ENCODE data around the gene CTNNBL1. TPM values are rescaled to one million over a fixed set of nuclear protein-coding genes. Genes with fewer than 3 reads are reported as not detected.
"Not testable (repeated sequence)": the region's sequence is repeated elsewhere in the genome, so short reads cannot be mapped to it uniquely, and the experiment has no call there.

CTNNBL1 gene
- total and polyA plus RNA-seq, 7 donors: 26.7 to 44.0 (median 37.9) TPM

DNA sequence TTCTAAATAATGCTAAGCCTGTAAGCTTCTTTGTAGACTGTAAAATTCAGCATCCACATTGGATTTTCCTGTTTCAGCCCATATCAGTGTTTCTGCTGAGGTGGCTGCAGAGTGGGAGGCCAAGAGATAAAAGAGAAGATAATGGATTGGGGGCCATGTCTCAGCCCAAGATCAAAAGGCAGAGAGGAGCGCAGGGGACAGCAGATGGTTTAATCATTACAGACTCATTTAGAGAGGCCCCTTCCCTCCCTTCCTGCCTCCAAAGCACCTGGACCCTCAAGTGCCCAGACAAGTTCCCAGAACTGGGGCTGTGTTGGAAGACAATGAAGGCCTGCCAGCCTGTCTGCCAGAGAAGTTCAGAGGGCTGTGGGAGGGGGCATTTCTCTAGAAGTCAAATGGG is 20.4 kb upstream of the CTNNBL1 start:
- intact Hi-C loops (cut with DNase I): no loop called here
- Histone ChIP-seq H3K27me3 (ENCODE audit: insufficient read depth in 3 of 3, low read length in 2 of 3) (peaks cover 0 to 28% (median 0%) of the 10 kb centered on the region in 3 donors), H3K4me3 (no peak overlapping the region), H3K9me3 (no peaks in the 10 kb centered on the region), H3K36me3 (ENCODE audit: insufficient read depth in 1 of 2, low read depth in 1 of 2) (no peaks in the 10 kb centered on the region), H3K4me1 (no peaks in the 10 kb centered on the region), H3K27ac (no peak overlapping the region)
- TF ChIP-seq, protein P1, sequence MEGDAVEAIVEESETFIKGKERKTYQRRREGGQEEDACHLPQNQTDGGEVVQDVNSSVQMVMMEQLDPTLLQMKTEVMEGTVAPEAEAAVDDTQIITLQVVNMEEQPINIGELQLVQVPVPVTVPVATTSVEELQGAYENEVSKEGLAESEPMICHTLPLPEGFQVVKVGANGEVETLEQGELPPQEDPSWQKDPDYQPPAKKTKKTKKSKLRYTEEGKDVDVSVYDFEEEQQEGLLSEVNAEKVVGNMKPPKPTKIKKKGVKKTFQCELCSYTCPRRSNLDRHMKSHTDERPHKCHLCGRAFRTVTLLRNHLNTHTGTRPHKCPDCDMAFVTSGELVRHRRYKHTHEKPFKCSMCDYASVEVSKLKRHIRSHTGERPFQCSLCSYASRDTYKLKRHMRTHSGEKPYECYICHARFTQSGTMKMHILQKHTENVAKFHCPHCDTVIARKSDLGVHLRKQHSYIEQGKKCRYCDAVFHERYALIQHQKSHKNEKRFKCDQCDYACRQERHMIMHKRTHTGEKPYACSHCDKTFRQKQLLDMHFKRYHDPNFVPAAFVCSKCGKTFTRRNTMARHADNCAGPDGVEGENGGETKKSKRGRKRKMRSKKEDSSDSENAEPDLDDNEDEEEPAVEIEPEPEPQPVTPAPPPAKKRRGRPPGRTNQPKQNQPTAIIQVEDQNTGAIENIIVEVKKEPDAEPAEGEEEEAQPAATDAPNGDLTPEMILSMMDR (IDR thresholded peaks at IDR 0.05): no peak
- no peak for DNase-seq
- WGBS, 3 donors: 20 to 47% (median 46%) methylated on average over 1 of the region's 1 CpG
- no peak for ATAC-seq

DNA sequence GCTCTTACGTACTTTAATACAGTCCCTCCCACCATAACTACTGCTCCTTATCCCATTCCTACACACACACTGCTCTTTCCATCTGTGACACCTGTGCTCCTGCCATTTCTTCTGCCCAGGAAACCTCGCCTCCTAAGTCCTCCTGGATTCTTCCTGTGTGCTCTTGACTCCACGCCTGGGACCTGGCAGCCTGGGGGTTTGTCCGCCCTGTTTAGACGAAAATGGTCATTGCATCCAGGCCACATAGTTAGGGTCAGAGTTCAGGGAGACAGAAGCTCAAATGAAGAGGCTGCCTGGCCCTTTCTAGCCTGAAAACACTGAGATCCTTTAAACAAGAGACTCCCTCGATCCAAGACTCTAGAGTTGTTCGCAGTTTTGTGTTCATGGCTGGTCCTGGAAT is 17.4 kb upstream of the CTNNBL1 start:
- H3K36me3 ChIP-seq (ENCODE audit: insufficient read depth in 1 of 2, low read depth in 1 of 2): no peaks in the 10 kb centered on the region
- H3K9me3 ChIP-seq: no peaks in the 10 kb centered on the region
- no peak overlapping the region for H3K4me3 ChIP-seq
- TF ChIP-seq, protein P1 (IDR thresholded peaks at IDR 0.05): no peak
- ATAC-seq (no peak), DNase-seq (no peak)
- H3K27me3 ChIP-seq (ENCODE audit: insufficient read depth in 3 of 3, low read length in 2 of 3): peaks cover 0 to 34% (median 1%) of the 10 kb centered on the region in 3 donors
- intact Hi-C loops (cut with DNase I): no loop called here
- WGBS, 3 donors: 66 to 71% (median 71%) methylated on average over 7 of the region's 7 CpGs
- no peaks in the 10 kb centered on the region for H3K4me1 ChIP-seq
- no peak overlapping the region for H3K27ac ChIP-seq

DNA sequence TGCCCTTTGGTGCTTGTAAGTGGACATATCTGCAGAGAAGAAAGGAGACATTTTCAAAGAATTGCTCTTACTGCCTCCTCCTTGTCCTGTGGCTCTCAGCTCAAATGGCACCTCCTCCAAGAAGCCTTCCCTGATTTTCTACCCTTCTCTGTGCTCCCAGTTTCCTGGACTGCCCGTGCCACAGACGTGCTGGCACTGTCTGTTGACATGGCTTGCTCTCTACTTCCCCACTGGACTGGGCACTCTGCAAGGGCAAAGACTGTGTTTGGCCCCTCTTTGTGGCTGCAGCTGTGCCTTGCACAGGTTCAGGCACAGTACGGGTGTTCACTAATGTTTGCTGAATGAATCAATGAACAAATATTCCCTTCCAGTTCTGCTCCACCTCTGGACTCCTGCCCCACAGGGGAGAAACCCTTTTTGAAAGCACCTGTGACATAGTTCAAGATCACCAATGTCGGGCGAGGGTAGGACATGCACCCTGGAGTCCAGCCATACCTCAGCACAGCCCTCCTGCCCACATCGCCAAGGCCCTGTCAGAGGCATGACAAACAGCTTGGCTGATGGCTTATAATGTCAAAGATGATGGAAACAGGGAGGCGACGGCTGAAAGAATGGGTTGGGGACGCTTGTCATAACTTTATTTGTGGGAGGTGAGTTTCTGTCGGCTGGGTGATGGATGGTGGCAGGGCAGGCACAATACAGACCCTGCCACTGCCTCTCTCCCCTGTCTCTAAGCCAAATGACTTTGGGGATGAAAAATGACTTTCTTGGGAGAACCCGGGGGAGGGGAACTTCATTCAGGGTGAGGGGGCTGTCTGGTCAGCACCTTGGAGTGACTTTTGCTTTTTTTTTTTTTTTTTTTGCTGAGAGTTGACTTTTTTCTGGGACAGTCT is 15.6 kb upstream of the CTNNBL1 start:
- Histone ChIP-seq H3K9me3 (no peaks in the 10 kb centered on the region), H3K27me3 (ENCODE audit: insufficient read depth in 3 of 3, low read length in 2 of 3) (peaks cover 0 to 40% (median 1%) of the 10 kb centered on the region in 3 donors), H3K4me3 (no peak overlapping the region), H3K4me1 (no peaks in the 10 kb centered on the region), H3K27ac (no peak overlapping the region), H3K36me3 (ENCODE audit: insufficient read depth in 1 of 2, low read depth in 1 of 2) (no peaks in the 10 kb centered on the region)
- TF ChIP-seq, protein P1 (IDR thresholded peaks at IDR 0.05): no peak
- intact Hi-C loops (cut with DNase I): no loop called here
- 35 to 56% (median 39%) methylated on average over 11 of the region's 11 CpGs for WGBS, 3 donors
- ATAC-seq (no peak), DNase-seq (no peak)

DNA sequence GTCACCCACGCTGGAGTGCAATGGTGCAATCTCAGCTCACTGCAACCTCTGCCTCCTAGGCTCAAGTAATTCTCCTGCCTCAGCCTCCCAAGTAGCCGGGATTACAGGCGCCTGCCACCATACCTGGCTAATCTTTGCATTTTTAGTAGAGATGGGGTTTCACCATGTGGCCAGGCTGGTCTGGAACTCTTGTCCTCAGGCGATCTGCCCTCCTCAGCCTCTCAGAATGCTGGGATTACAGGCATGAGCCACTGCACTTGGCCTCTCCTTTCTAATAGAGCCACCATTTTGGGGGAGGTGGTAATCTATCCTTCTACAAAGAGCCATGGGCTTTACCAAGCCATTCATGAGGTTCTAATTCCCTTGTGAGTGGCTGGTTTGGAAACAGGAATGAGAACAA is 14.1 kb upstream of the CTNNBL1 start:
- intact Hi-C loops (cut with DNase I); ATAC-seq; H3K36me3 ChIP-seq (ENCODE audit: insufficient read depth in 1 of 2, low read depth in 1 of 2); H3K4me1 ChIP-seq; H3K4me3 ChIP-seq; H3K27ac ChIP-seq; DNase-seq; H3K9me3 ChIP-seq: not testable (repeated sequence)
- 76 to 84% (median 77%) methylated on average over 4 of the region's 4 CpGs for WGBS, 3 donors
- H3K27me3 ChIP-seq (ENCODE audit: insufficient read depth in 3 of 3, low read length in 2 of 3): peaks cover 0 to 40% (median 1%) of the 10 kb centered on the region in 3 donors

DNA sequence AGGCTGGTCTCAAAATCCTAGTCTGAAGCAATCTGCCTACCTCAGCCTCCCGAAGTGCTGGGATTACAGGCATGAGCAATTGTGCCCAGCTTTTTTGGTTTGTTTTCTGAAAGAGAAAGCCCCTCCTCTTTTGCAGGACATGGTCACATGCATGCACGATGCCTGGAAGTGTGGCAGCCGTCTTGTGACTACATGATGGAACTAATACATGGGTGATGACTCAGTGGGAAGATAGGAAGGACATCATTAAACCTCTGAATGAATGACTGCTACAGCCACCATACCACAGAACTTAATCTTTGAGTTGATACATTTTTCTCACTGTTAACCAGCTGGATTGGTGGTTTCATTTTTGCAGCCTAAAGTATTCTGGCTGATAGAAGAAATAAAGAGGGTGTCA is 13.4 kb upstream of the CTNNBL1 start:
- ATAC-seq (no peak), DNase-seq (no peak)
- Histone ChIP-seq H3K27me3 (ENCODE audit: insufficient read depth in 3 of 3, low read length in 2 of 3) (peaks cover 0 to 40% (median 1%) of the 10 kb centered on the region in 3 donors), H3K9me3 (no peaks in the 10 kb centered on the region), H3K27ac (no peak overlapping the region), H3K4me1 (no peaks in the 10 kb centered on the region), H3K4me3 (no peak overlapping the region), H3K36me3 (ENCODE audit: insufficient read depth in 1 of 2, low read depth in 1 of 2) (no peaks in the 10 kb centered on the region)
- intact Hi-C loops (cut with DNase I): no loop called here
- TF ChIP-seq, protein P1 (IDR thresholded peaks at IDR 0.05): no peak
- 20 to 37% (median 26%) methylated on average over 3 of the region's 3 CpGs for WGBS, 3 donors
